ENCODE measurements around the gene CHST4. TPM values are rescaled to one million over a fixed set of nuclear protein-coding genes. Genes with fewer than 3 reads are reported as not detected.

The CHST4 gene
- total RNA-seq, 1 donor from 2014 or later = under 0.01 TPM

DNA sequence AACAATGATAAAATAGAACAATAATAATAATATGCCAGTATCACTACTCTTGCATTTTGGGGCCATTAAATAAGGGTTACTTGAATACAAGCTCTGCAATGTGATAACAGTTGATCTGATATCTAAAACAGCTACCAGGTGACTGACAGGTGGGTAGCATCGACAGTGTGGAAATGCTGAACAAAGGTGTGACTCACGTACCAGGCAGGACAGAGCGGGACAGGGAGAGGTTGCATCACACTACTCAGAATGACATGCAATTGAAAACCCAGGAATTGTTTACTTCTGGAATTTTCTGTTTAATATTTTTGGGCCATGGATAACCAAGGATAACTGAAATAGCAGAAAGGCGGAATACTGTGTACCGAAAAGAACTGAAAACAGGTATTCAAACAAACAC lies 21.3 kb upstream of the CHST4 start:
- H3K36me3 ChIP-seq (ENCODE audit: control insufficient read depth, insufficient read depth, low read length) = no peaks in the 10 kb centered on the region
- TF ChIP-seq, protein P1, sequence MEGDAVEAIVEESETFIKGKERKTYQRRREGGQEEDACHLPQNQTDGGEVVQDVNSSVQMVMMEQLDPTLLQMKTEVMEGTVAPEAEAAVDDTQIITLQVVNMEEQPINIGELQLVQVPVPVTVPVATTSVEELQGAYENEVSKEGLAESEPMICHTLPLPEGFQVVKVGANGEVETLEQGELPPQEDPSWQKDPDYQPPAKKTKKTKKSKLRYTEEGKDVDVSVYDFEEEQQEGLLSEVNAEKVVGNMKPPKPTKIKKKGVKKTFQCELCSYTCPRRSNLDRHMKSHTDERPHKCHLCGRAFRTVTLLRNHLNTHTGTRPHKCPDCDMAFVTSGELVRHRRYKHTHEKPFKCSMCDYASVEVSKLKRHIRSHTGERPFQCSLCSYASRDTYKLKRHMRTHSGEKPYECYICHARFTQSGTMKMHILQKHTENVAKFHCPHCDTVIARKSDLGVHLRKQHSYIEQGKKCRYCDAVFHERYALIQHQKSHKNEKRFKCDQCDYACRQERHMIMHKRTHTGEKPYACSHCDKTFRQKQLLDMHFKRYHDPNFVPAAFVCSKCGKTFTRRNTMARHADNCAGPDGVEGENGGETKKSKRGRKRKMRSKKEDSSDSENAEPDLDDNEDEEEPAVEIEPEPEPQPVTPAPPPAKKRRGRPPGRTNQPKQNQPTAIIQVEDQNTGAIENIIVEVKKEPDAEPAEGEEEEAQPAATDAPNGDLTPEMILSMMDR (IDR thresholded peaks at IDR 0.05; ENCODE audit: insufficient read depth, low read length, severe bottlenecking) = no peak
- FAIRE-seq = no peak
- DNase-seq (ENCODE audit: low read depth) = peak; percentile 49
- no peak overlapping the region for H3K4me3 ChIP-seq (ENCODE audit: low read depth, low read length)
- H3K27me3 ChIP-seq (ENCODE audit: control insufficient read depth, insufficient read depth, low read length) = no peaks in the 10 kb centered on the region

DNA sequence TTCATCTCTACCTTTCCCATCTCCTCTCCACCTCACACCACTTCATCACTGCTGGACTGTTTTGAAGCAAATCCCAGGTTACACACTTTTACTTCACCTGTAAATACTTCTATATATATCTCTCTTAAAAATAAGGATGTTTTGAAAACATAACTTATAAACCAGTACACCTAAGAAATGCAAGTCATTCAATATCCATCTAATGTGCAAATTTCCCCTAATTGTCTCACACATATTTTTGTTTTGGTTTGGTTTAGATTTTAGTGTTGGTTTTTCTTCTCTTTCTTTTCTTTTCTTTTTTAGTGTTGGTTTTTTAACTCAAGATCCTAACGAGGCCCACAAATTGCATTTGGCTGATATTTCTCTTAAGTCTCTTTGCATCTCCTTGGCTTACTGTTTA lies 19.2 kb upstream of the CHST4 start:
- TF ChIP-seq, protein P1 (IDR thresholded peaks at IDR 0.05; ENCODE audit: insufficient read depth, low read length, severe bottlenecking) = no peak
- DNase-seq (ENCODE audit: low read depth) (no peak), FAIRE-seq (no peak)
- Histone ChIP-seq H3K4me3 (ENCODE audit: low read depth, low read length) (no peak overlapping the region), H3K36me3 (ENCODE audit: control insufficient read depth, insufficient read depth, low read length) (no peaks in the 10 kb centered on the region), H3K27me3 (ENCODE audit: control insufficient read depth, insufficient read depth, low read length) (no peaks in the 10 kb centered on the region)

DNA sequence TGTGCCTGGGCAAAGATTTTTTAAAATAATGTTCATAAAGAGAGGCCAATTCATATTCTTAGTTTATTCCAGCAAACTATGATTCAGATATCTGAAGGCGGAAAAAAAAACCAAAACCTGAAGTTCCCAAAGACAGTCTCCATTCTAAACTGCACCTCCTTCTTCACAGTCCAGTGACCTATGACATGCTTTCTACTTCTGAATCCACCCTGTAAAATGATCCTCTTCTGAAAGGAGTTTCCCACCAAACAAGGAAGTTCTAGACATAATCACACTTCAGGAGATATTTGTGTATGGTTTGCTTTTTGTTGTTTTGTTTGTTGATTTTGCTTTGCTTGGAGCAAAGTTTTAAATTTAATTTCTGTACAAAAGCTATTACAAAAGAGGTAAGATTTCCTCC lies 12.9 kb upstream of the CHST4 start:
- no peaks in the 10 kb centered on the region for H3K36me3 ChIP-seq (ENCODE audit: control insufficient read depth, insufficient read depth, low read length)
- no peaks in the 10 kb centered on the region for H3K27me3 ChIP-seq (ENCODE audit: control insufficient read depth, insufficient read depth, low read length)
- no peak overlapping the region for H3K4me3 ChIP-seq (ENCODE audit: low read depth, low read length)
- DNase-seq (ENCODE audit: low read depth) (no peak), FAIRE-seq (no peak)
- TF ChIP-seq, protein P1 (IDR thresholded peaks at IDR 0.05; ENCODE audit: insufficient read depth, low read length, severe bottlenecking) = no peak

DNA sequence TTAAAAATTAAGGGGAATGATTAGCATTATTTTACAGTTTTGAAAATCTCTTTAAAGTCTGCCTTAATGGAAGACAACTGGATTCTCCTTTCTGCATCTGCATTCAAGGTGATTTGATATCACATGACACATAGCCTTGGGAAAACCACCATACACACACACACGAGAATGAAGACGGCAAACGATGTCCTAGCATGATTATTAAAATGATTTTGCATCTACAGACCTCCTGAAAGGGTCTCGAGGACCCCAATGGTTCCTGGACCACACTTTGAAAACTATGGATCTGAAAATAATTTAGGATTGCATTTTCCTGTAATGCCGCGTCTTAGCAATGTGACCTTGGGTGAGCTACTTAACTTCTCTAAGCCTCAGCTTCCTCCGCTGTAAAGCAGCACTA lies 11.8 kb upstream of the CHST4 start:
- FAIRE-seq = no peak
- no peaks in the 10 kb centered on the region for H3K36me3 ChIP-seq (ENCODE audit: control insufficient read depth, insufficient read depth, low read length)
- TF ChIP-seq, protein P1 (IDR thresholded peaks at IDR 0.05; ENCODE audit: insufficient read depth, low read length, severe bottlenecking) = no peak
- no peak overlapping the region for H3K4me3 ChIP-seq (ENCODE audit: low read depth, low read length)
- DNase-seq (ENCODE audit: low read depth) = no peak
- no peaks in the 10 kb centered on the region for H3K27me3 ChIP-seq (ENCODE audit: control insufficient read depth, insufficient read depth, low read length)

DNA sequence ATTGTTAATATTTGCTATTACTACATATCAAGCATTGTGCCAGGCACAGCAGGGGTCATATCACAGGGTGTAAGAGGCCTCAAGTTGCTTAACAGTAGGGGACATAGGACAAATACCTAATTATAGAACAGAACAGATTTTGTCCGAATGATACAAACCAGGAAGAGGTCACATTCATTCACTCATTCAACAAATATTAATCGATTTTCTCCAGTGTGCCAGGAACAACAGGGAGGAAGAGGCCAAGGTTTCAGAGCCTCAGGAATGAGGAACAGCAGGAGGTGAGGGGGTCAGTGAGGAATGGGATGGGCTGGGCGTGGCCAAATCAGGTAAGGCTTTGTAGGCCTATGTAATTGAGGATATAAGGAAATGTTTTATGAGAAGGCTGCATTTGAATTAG lies 11.2 kb upstream of the CHST4 start:
- DNase-seq (ENCODE audit: low read depth) (no peak), FAIRE-seq (no peak)
- Histone ChIP-seq H3K27me3 (ENCODE audit: control insufficient read depth, insufficient read depth, low read length) (no peaks in the 10 kb centered on the region), H3K36me3 (ENCODE audit: control insufficient read depth, insufficient read depth, low read length) (no peaks in the 10 kb centered on the region), H3K4me3 (ENCODE audit: low read depth, low read length) (no peak overlapping the region)
- TF ChIP-seq, protein P1 (IDR thresholded peaks at IDR 0.05; ENCODE audit: insufficient read depth, low read length, severe bottlenecking) = no peak

DNA sequence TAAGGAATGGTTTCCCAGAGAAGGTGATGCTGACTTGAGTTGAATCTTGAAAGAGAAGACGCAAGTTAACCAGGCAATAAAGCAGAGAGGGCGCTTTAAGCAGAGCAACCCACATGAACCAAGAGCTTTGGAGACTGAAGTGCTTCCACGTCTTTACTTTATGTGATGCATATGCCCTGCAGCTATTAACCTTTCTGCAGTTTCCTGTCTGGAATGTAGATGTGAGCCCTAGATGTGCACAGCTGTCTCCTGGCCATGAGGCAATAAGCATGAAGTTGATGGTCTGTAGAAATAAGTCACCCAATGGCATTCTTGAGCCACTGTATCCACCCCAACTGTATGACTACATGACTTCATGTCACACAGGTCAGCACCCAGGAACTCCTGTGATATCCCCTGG lies 5.7 kb upstream of the CHST4 start:
- FAIRE-seq (peak; percentile 28), DNase-seq (ENCODE audit: low read depth) (peak; percentile 71)
- Histone ChIP-seq H3K4me3 (ENCODE audit: low read depth, low read length) (no peak overlapping the region), H3K27me3 (ENCODE audit: control insufficient read depth, insufficient read depth, low read length) (no peaks in the 10 kb centered on the region), H3K36me3 (ENCODE audit: control insufficient read depth, insufficient read depth, low read length) (no peaks in the 10 kb centered on the region)
- TF ChIP-seq, protein P1 (IDR thresholded peaks at IDR 0.05; ENCODE audit: insufficient read depth, low read length, severe bottlenecking) = no peak

Measured in bronchial epithelial cell (primary cell).